ENCODE results near the gene SPNS3. TPM values are rescaled to one million over a fixed set of nuclear protein-coding genes. Genes with fewer than 3 reads are reported as not detected.

The SPNS3 gene
- total and polyA plus RNA-seq, 10 of the 15 experiments (the other 5 are each of a cell fraction or from before 2014, with no cell fraction given): 0.16 to 2.6 (median 0.97) TPM

DNA sequence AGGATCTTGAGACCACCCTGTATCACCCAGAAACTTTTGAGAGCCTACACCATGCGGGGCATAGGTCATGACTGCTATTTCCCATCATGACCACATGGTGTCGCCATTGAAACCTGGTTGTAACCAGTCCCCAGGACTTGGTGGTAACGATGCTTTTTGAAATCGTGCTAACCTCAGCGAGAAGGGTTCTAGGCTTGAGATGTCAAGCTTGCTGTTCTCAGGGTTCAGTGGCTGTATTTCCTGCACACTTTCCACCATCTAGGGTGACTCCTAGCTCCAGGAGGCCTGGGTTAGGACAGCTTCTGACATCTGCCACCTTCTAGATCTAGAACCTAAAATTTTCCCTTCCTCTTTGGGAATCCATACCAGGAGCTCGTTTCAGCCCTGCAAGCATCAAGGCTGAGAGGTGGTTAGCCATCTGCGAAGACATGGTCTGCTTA, 13.0 kb upstream of the SPNS3 start (continued):
- TF ChIP-seq, protein P1, sequence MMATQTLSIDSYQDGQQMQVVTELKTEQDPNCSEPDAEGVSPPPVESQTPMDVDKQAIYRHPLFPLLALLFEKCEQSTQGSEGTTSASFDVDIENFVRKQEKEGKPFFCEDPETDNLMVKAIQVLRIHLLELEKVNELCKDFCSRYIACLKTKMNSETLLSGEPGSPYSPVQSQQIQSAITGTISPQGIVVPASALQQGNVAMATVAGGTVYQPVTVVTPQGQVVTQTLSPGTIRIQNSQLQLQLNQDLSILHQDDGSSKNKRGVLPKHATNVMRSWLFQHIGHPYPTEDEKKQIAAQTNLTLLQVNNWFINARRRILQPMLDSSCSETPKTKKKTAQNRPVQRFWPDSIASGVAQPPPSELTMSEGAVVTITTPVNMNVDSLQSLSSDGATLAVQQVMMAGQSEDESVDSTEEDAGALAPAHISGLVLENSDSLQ (IDR thresholded peaks at IDR 0.05): 0 out of 2 replicates have a peak, but pooled peaks have one; percentile 18
- TF ChIP-seq, protein P2, sequence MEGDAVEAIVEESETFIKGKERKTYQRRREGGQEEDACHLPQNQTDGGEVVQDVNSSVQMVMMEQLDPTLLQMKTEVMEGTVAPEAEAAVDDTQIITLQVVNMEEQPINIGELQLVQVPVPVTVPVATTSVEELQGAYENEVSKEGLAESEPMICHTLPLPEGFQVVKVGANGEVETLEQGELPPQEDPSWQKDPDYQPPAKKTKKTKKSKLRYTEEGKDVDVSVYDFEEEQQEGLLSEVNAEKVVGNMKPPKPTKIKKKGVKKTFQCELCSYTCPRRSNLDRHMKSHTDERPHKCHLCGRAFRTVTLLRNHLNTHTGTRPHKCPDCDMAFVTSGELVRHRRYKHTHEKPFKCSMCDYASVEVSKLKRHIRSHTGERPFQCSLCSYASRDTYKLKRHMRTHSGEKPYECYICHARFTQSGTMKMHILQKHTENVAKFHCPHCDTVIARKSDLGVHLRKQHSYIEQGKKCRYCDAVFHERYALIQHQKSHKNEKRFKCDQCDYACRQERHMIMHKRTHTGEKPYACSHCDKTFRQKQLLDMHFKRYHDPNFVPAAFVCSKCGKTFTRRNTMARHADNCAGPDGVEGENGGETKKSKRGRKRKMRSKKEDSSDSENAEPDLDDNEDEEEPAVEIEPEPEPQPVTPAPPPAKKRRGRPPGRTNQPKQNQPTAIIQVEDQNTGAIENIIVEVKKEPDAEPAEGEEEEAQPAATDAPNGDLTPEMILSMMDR (IDR thresholded peaks at IDR 0.05 in 2 of 3, conservative IDR thresholded peaks at IDR 0.05 in 1 of 3; ENCODE audit: control insufficient read depth in 2 of 3, extremely low read depth in 1 of 3, insufficient read depth in 1 of 3, low read depth in 3 of 3, low read length in 3 of 3): peak; percentile 89 to 93 (median 91)
- no peak for TF ChIP-seq USF1 (IDR thresholded peaks at IDR 0.05; ENCODE audit: borderline replicate concordance, extremely low read length, insufficient read depth, low read depth, low read length)
- no peak for TF ChIP-seq TCF3 (IDR thresholded peaks at IDR 0.05; ENCODE audit: borderline replicate concordance, insufficient read depth, low read depth, low read length)
- no peak for TF ChIP-seq GATAD2B (conservative IDR thresholded peaks at IDR 0.05; ENCODE audit: low read depth)
- no peak for TF ChIP-seq HSF1 (IDR thresholded peaks at IDR 0.05; ENCODE audit: low read depth, low read length)
- TF ChIP-seq NKRF (conservative IDR thresholded peaks at IDR 0.05): no peak
- TF ChIP-seq RFX5 (IDR thresholded peaks at IDR 0.05; ENCODE audit: low read depth, low read length): no peak
- TF ChIP-seq NFYB (IDR thresholded peaks at IDR 0.05; ENCODE audit: insufficient read depth, low read depth, low read length): no peak
- TF ChIP-seq, protein P3, sequence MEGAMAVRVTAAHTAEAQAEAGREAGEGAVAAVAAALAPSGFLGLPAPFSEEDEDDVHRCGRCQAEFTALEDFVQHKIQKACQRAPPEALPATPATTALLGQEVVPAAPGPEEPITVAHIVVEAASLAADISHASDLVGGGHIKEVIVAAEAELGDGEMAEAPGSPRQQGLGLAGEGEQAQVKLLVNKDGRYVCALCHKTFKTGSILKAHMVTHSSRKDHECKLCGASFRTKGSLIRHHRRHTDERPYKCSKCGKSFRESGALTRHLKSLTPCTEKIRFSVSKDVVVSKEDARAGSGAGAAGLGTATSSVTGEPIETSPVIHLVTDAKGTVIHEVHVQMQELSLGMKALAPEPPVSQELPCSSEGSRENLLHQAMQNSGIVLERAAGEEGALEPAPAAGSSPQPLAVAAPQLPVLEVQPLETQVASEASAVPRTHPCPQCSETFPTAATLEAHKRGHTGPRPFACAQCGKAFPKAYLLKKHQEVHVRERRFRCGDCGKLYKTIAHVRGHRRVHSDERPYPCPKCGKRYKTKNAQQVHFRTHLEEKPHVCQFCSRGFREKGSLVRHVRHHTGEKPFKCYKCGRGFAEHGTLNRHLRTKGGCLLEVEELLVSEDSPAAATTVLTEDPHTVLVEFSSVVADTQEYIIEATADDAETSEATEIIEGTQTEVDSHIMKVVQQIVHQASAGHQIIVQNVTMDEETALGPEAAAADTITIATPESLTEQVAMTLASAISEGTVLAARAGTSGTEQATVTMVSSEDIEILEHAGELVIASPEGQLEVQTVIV (IDR thresholded peaks at IDR 0.05; ENCODE audit: borderline replicate concordance, partially characterized antibody): no peak
- TF ChIP-seq, protein P4, sequence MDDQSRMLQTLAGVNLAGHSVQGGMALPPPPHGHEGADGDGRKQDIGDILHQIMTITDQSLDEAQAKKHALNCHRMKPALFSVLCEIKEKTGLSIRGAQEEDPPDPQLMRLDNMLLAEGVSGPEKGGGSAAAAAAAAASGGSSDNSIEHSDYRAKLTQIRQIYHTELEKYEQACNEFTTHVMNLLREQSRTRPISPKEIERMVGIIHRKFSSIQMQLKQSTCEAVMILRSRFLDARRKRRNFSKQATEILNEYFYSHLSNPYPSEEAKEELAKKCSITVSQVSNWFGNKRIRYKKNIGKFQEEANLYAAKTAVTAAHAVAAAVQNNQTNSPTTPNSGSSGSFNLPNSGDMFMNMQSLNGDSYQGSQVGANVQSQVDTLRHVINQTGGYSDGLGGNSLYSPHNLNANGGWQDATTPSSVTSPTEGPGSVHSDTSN (IDR thresholded peaks at IDR 0.05; ENCODE audit: insufficient replicate concordance, low read depth, low read length): no peak
- TF ChIP-seq RAD21 (IDR thresholded peaks at IDR 0.05; ENCODE audit: insufficient read depth, low read depth, low read length): peak; percentile 91
- TF ChIP-seq RAD51 (IDR thresholded peaks at IDR 0.05): no peak
